Measurements from ENCODE around the gene INPP5A.

The INPP5A gene

DNA sequence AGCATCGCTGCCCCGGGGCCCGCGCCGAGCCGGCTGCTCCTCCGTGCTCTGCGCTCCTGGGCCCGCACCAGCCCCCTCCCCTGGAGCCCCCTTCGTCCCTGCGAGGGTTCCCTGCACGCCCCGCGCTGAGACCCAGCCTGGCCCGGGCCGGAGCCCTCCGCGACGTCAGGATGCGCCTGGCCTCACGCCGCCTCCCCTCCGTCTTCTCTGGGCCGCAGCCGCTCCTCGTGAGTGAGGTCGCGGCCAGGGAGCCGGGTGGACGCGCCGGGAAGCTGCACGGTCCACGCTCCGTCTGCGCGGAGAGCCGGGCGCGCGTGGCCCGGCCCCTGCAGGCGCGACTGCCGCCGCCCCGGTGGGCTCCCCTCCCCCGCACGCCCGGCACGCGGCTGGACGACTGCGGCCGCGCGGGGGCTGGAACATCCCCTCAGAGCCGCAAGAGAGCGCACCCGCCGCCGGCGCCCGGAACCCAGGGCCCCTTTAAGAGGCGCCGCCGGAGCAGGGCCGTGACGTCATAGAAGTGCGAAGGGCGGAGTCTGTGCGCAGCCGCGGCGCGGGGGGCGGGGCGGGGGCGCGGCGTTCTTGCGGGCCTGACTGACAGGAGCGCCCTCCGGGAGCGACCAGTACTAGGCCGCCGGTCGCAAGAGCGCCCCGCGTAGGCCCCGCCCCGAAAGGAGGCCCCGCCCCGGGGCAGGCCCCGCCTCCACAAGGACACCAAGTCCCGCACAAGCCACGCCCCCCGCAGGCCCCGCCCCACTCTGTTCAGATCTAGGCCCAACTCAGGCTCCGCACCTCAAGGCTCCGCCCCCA, 507 bp upstream of the INPP5A start:
- TF ChIP-seq, protein P1, sequence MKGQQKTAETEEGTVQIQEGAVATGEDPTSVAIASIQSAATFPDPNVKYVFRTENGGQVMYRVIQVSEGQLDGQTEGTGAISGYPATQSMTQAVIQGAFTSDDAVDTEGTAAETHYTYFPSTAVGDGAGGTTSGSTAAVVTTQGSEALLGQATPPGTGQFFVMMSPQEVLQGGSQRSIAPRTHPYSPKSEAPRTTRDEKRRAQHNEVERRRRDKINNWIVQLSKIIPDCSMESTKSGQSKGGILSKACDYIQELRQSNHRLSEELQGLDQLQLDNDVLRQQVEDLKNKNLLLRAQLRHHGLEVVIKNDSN (IDR thresholded peaks at IDR 0.05) = 0 out of 2 replicates have a peak, but pooled peaks have one; percentile 2
- 0 out of 2 replicates have a peak, but pooled peaks have one; percentile 4 for TF ChIP-seq YY1 (IDR thresholded peaks at IDR 0.05; ENCODE audit: low read depth)
- peak; percentile 37; the same call in 1 of the 2 replicates for TF ChIP-seq RAD21 (IDR thresholded peaks at IDR 0.05; ENCODE audit: low read depth)
- peak; percentile 92; the same call in 1 of the 2 replicates for TF ChIP-seq ZBTB7A (IDR thresholded peaks at IDR 0.05; ENCODE audit: low read depth)
- no peak for TF ChIP-seq FOXM1 (IDR thresholded peaks at IDR 0.05; ENCODE audit: borderline replicate concordance, low read depth)
- no peak for TF ChIP-seq EP300 (IDR thresholded peaks at IDR 0.05; ENCODE audit: borderline replicate concordance)
- TF ChIP-seq TCF12 (IDR thresholded peaks at IDR 0.05; ENCODE audit: low read depth) = peak; percentile 47; the same call in 1 of the 2 replicates
- TF ChIP-seq TAF1 (IDR thresholded peaks at IDR 0.05; ENCODE audit: low read depth) = peak; percentile 36; the same call in 1 of the 2 replicates
- peak; percentile 81 for TF ChIP-seq CREB1 (IDR thresholded peaks at IDR 0.05; ENCODE audit: low read depth)
- TF ChIP-seq EGR1 (IDR thresholded peaks at IDR 0.05) = peak; percentile 58
- TF ChIP-seq NFIC (IDR thresholded peaks at IDR 0.05) = 0 out of 2 replicates have a peak, but pooled peaks have one; percentile 17
- TF ChIP-seq, protein P2, sequence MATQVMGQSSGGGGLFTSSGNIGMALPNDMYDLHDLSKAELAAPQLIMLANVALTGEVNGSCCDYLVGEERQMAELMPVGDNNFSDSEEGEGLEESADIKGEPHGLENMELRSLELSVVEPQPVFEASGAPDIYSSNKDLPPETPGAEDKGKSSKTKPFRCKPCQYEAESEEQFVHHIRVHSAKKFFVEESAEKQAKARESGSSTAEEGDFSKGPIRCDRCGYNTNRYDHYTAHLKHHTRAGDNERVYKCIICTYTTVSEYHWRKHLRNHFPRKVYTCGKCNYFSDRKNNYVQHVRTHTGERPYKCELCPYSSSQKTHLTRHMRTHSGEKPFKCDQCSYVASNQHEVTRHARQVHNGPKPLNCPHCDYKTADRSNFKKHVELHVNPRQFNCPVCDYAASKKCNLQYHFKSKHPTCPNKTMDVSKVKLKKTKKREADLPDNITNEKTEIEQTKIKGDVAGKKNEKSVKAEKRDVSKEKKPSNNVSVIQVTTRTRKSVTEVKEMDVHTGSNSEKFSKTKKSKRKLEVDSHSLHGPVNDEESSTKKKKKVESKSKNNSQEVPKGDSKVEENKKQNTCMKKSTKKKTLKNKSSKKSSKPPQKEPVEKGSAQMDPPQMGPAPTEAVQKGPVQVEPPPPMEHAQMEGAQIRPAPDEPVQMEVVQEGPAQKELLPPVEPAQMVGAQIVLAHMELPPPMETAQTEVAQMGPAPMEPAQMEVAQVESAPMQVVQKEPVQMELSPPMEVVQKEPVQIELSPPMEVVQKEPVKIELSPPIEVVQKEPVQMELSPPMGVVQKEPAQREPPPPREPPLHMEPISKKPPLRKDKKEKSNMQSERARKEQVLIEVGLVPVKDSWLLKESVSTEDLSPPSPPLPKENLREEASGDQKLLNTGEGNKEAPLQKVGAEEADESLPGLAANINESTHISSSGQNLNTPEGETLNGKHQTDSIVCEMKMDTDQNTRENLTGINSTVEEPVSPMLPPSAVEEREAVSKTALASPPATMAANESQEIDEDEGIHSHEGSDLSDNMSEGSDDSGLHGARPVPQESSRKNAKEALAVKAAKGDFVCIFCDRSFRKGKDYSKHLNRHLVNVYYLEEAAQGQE (IDR thresholded peaks at IDR 0.05; ENCODE audit: low read depth) = no peak
- TF ChIP-seq, protein P3, sequence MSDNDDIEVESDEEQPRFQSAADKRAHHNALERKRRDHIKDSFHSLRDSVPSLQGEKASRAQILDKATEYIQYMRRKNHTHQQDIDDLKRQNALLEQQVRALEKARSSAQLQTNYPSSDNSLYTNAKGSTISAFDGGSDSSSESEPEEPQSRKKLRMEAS (IDR thresholded peaks at IDR 0.05) = peak; percentile 59
- 0 out of 2 replicates have a peak, but pooled peaks have one; percentile 7 for TF ChIP-seq TEAD4 (IDR thresholded peaks at IDR 0.05)
- no peak for TF ChIP-seq CEBPB (IDR thresholded peaks at IDR 0.05)

DNA sequence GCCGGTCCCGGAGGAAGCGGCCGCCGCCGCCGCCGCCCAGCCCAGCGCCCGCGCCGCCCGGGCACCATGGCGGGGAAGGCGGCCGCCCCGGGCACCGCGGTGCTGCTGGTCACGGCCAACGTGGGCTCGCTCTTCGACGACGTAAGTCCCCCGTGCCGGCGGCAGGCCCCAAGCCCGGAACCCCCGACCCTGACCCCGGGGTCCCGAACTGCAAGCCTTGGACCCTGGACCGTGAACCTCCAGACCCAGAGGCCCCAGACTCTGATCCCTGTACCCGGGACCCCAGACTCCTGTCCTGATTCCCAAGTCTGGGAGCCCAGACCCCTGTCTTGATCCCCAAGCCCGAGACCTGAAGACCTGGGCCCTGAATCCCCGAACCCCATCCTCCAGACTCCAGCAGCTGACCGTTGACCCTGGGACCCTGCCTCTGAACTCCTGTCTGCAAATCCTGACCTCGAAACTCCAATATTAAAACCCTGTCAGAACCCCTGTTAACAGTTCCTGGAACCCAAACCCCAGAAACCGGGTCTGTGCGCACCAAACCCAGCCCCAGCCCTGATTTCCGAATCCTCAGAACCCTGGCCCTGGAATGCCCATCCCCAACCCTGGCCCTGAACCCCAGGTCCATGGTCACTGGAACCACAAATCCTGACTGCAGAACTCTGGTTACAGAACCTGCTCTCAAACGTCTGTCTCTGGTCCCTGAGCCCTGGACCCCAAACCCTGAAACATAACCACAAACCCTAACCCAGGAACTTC, 623 bp downstream of the INPP5A start:
- peak; percentile 65; the same call in 1 of the 2 replicates for TF ChIP-seq ZBTB7A (IDR thresholded peaks at IDR 0.05; ENCODE audit: low read depth)
- no peak for TF ChIP-seq EGR1 (IDR thresholded peaks at IDR 0.05)
- no peak for TF ChIP-seq EP300 (IDR thresholded peaks at IDR 0.05; ENCODE audit: borderline replicate concordance)
- TF ChIP-seq TAF1 (IDR thresholded peaks at IDR 0.05; ENCODE audit: low read depth) = 0 out of 2 replicates have a peak, but pooled peaks have one; percentile 29
- TF ChIP-seq, protein P3 (IDR thresholded peaks at IDR 0.05) = peak; percentile 28; the same call in 1 of the 2 replicates
- TF ChIP-seq CREB1 (IDR thresholded peaks at IDR 0.05; ENCODE audit: low read depth) = no peak

DNA sequence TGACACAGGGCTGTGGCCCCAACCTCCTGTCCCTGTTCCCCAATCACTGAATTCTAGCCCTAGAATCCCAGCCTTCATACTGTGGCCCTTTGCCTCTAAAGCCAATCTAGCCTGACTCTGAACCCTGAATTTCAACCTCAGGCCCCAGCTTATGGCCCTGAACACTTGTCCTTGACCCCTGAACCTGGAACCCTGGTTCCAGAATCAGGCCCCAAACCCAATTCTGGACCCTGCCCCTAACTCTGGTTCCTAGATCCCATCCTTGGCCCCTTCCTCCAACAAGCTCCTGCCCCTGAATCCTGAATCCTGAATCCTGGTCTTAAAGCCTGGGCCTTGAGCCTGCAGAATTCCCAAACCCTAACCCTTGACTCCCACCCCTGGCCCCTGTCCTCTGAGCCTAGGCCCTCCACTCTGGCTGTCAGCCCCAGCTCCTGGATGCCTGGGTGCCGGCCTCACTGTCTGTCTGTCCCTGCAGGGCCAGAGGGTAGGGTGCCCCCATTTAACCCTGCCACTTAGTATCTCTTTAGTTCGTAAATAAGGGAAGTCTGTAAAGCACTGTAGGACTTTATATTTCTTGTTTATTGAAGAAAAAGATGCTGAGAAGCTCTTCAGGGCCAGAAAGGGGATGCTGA, 1.3 kb downstream of the INPP5A start:
- TF ChIP-seq TCF12 (IDR thresholded peaks at IDR 0.05; ENCODE audit: low read depth) (no peak), TAF1 (IDR thresholded peaks at IDR 0.05; ENCODE audit: low read depth) (no peak), EP300 (IDR thresholded peaks at IDR 0.05; ENCODE audit: borderline replicate concordance) (no peak), NFIC (IDR thresholded peaks at IDR 0.05) (no peak), ZBTB7A (IDR thresholded peaks at IDR 0.05; ENCODE audit: low read depth) (no peak), YY1 (IDR thresholded peaks at IDR 0.05; ENCODE audit: low read depth) (no peak), RAD21 (IDR thresholded peaks at IDR 0.05; ENCODE audit: low read depth) (no peak), CREB1 (IDR thresholded peaks at IDR 0.05; ENCODE audit: low read depth) (no peak), FOXM1 (IDR thresholded peaks at IDR 0.05; ENCODE audit: borderline replicate concordance, low read depth) (no peak), CEBPB (IDR thresholded peaks at IDR 0.05) (no peak), TEAD4 (IDR thresholded peaks at IDR 0.05) (no peak), EGR1 (IDR thresholded peaks at IDR 0.05) (no peak)
- TF ChIP-seq, protein P1 (IDR thresholded peaks at IDR 0.05) = no peak
- TF ChIP-seq, protein P3 (IDR thresholded peaks at IDR 0.05) = no peak
- TF ChIP-seq, protein P2 (IDR thresholded peaks at IDR 0.05; ENCODE audit: low read depth) = no peak

DNA sequence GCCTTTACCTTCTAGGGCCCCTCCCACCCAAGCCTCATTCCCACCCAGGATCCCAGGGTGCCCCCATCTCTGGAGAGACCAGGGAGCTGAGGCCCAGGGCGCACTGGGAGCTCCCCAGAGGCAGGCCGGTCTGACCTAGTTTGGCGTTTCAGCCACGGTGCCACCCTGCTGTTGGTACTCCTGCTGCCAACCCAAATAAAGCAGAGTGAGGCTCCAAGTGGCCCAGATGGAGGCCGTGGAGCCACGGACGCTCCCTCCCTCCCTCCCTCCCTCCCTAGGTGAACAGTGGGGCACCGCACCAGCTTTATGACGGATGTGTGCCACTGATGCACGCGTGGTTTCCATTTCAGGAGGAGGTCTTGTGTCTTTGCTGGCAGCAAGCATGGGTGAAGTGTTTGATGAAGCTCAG, 1.8 kb downstream of the INPP5A start:
- no peak for TF ChIP-seq TAF1 (IDR thresholded peaks at IDR 0.05; ENCODE audit: low read depth)
- TF ChIP-seq TEAD4 (IDR thresholded peaks at IDR 0.05) = no peak
- no peak for TF ChIP-seq NFIC (IDR thresholded peaks at IDR 0.05)
- no peak for TF ChIP-seq RAD21 (IDR thresholded peaks at IDR 0.05; ENCODE audit: low read depth)
- TF ChIP-seq YY1 (IDR thresholded peaks at IDR 0.05; ENCODE audit: low read depth) = no peak
- TF ChIP-seq, protein P3 (IDR thresholded peaks at IDR 0.05) = no peak
- TF ChIP-seq CREB1 (IDR thresholded peaks at IDR 0.05; ENCODE audit: low read depth) = no peak
- TF ChIP-seq, protein P2 (IDR thresholded peaks at IDR 0.05; ENCODE audit: low read depth) = no peak
- no peak for TF ChIP-seq EGR1 (IDR thresholded peaks at IDR 0.05)
